ENCODE results near the gene ZNF260.
A peak's percentile ranks its signal among the peaks of the same experiment; 100 is the strongest.
"Not testable (repeated sequence)": the region's sequence is repeated elsewhere in the genome, so short reads cannot be mapped to it uniquely, and the experiment has no call there.

Gene ZNF260

GRCh38 chr19:36528194-36528920 is at the start of gene ZNF260:
Gene ZNF260, minus strand, starts transcription at chr19:36528271. Its CDS starts 13,033 bp downstream, at chr19:36515238.
- peak; percentile 96 for DNase-seq

DNA sequence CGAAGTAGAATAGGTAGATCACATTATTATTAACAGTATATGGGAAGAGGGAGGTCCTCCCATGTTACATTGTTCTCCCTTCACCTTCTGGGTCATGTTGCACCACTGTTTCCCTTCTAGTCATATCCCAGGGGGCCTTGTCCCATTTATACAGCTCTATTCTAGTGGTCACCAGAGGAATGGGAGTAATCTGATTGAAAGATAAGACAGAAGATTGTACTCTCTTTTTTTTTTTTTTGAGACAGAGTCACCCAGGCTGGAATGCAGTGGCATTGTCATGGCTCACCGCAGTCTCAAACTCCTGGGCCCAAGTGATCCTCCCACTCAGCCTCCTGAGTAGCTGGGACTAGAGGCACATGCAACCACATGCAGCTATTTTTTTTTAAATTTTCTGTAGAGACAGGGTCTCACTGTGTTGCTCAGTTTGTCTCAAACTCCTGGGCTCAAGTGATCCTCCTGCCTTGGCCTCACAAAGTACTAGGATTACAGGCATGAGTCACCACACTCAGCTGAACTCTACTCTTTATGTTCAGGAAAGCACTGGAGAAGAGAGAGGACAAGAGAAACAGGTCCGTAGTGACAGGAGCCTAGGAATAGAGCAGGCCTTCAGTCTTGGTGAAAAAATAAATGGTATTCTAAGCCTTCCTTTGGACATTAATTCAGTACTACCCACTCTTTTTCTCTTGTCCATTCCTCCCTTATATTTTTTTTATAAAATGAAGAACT is 49.4 kb upstream of the ZNF260 start:
- no peak for DNase-seq

GRCh38 chr19:36574741-36575140 is 46.7 kb upstream of the ZNF260 start:
- no peak for DNase-seq

DNA sequence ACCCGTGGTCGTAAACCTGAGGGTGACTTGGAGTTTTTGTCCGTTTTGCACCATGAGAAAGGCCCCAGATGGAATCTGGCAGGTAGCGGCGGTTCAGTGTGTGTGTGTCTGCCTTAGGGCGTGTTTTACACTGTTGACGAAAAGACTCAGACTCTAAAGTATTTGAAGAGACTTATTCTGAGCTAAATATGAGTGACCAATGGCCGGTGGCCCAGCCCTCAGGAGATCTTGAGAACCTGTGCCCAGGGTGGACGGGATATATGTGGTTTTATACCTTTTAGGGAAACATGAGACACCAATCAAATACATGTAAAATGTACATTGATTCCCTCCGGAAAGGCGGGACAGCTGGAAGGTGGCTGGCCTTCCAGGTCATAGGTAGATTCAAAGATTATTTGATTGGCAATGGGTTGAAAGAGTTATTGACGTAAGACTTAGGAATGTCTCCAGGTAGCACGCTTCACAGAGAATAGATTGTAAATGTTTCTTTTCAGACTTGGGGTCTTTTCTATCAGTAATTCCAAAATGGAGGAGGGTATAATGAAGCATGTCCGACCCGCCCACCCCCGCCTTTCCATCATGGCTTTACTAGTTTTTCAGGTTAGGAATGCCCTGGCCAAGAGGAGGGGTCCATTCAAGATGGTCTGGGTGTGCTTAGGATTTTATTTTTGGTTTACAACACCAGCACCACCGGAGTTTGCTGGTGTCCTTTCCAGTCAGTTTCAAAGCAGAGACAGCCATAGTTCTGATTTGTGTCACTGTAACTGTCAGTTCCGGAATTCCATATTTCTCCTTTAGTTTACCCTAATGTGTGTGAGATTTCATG is 46.0 kb upstream of the ZNF260 start:
- DNase-seq = no peak

GRCh38 chr19:36573020-36573894 is 45.2 kb upstream of the ZNF260 start, which contains the start of gene ZNF529:
Gene ZNF529, minus strand, starts transcription at chr19:36573292. Its CDS starts 946 bp downstream, at chr19:36572346.
- DNase-seq = peak; percentile 88

DNA sequence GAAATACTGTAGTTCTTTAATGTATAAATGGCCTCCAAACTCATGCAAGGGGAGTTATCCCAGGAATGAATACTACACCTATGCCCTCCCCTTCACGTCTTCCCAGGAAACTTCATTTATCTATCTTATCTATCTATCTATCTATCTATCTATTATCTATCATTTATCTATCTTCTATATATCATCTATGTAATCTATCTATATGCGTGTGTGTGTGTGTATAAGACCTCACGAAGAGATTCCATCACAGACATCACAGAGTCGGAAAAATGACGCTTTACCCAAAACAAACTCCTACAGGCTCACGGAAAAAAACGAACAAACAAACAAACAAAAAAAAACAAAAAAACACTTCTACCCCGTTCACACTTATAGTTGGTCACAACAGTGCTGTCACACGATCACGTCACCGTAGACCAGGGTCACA is 44.5 kb upstream of the ZNF260 start:
- DNase-seq = no peak

- DNase-seq = no peak
These were observed 36.3 kb upstream of the ZNF260 start for GRCh38 chr19:36564391-36564790.

GRCh38 chr19:36547001-36547732 is 19.1 kb upstream of the ZNF260 start:
- no peak for DNase-seq

DNA sequence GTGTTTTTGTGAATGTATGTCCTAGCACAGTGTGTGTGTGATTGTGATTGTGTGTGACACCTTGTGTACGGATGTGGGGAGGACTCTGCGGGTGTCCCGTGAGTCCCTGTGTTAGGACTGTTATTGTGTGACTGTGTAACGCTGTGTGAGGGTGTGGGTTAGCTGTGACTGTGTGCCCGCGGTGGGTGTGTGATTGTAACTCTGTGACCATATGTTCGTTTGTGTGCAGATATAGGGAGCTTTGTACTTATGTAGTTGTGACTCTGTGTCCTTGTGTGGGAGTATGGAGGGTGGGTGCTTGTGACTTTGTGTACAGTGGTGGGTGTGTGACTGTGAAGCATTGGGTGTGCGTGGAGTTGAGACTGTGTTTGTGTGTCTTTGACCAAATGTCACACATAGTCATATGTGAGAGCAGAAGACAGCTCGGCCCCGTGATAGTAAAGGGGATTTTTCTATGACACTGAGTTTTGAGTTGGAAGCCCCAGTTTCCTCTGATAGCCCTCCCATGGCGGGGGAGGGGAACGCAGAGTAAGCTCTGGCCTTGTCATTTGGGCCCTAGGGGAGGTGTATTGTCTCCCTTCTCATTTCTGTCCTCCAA is 949 bp upstream of the ZNF260 start:
- peak; percentile 31 for DNase-seq

- no peak for DNase-seq
These were observed 238 bp downstream of the ZNF260 start for GRCh38 chr19:36527873-36528193.

- DNase-seq = no peak
These were observed 730 bp downstream of the ZNF260 start for GRCh38 chr19:36527341-36527740.

- no peak for DNase-seq
These were observed 1.5 kb downstream of the ZNF260 start for GRCh38 chr19:36526581-36526980.

DNA sequence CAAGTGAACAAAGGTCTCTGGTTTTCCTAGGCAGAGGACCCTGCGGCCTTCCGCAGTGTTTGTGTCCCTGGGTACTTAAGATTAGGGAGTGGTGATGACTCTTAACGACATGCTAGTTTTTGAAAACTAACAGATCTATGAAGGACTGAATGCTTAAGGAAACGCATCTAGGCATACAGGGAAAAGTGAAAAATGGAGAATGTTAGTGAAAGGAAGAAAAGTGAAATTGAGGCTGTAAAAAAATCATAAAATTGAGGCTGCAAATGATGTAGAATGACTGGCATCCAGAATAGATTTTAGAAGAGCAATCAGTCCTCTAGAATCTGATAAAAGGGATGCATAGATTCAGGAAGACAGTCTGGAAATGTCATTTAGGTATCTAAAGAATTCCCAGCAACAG is 3.5 kb downstream of the ZNF260 start:
- no peak for DNase-seq

DNA sequence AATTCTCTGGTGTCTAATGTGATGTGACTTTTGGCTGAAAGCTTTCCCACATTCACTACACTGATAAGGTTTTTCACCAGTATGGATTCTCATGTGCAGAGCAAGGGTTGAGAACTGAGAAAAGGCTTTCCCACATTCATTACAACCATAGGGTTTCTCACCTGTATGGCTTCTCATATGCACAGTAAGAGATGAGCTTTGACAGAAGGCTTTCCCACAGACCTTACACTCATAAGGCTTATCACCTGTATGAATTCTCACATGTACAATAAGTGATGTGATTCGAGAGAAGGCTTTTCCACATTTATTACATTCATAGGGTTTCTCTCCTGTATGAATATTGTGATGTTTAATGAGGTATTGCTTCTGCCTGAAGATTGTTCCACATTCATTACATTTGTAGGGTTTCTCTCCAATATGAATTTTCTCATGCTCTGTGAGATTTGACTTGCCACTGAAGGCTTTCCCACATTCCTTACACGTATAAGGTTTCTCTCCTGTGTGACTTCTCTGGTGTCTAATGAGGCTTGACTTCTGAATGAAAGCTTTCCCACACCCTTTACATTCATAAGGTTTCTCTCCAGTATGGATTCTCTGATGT is 14.0 kb downstream of the ZNF260 start:
- no peak for DNase-seq

GRCh38 chr19:36508325-36508724 is 19.7 kb downstream of the ZNF260 start:
- DNase-seq = no peak

DNA sequence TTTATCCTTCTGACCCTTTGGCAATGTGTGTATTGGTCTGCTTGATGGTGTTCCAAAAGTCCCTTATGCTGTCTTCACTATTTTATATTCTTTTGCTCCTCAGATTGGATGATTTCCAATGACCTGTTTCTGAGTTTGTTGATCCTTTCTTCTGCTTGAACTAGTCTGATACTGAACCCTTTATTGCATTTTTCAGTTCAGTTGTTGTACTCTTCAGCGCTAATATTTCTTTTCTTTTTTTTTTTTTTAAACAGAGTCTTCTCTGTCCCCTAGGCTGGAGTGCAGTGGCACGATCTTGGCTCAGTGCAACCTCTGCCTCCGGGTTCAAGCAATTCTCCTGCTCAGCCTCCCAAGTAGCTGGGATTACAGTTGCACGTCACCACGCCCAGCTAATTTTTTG is 26.1 kb downstream of the ZNF260 start:
- no peak for DNase-seq

GRCh38 chr19:36497001-36497400 is 31.1 kb downstream of the ZNF260 start:
- DNase-seq = no peak

- peak; percentile 41 for DNase-seq
These were observed 35.2 kb downstream of the ZNF260 start for GRCh38 chr19:36492689-36493453.

GRCh38 chr19:36490846-36491245 is 37.2 kb downstream of the ZNF260 start:
- not testable (repeated sequence) for DNase-seq

GRCh38 chr19:36489920-36490415 is 38.1 kb downstream of the ZNF260 start:
- peak; percentile 77 for DNase-seq

Measured in stimulated activated CD4-positive, alpha-beta T cell treated with anti-CD3 and anti-CD28 coated beads, Interleukin-15, amount 100 ng/mL, for 24 hours (primary cell).